SU-DHL-6 (cell line): ENCODE results near the gene KPNA3.

ENCODE experiments used
- H2AFZ ChIP-seq: fragments of 200-600 bp; sonication (generic); 2 replicates; pipeline ENCODE4 v1.6.1; 2014; ENCODE audit warnings: low read depth, mild to moderate bottlenecking, moderate library complexity, mixed read lengths, antibody characterized with exemption, low read length; ENCODE audit not compliant: severe bottlenecking
- H3F3A ChIP-seq: fragments of 200-600 bp; shearing (Covaris generic); 2 replicates; pipeline ENCODE4 v1.6.0; 2016; ENCODE audit warnings: antibody characterized with exemption, mild to moderate bottlenecking; ENCODE audit not compliant: insufficient read depth
- H3K27ac ChIP-seq: fragments of 200-600 bp; sonication (generic); 2 replicates; pipeline ENCODE4 v1.5.1; 2016; ENCODE audit warnings: low read depth, mild to moderate bottlenecking, low read length, moderate library complexity, mixed read lengths
- H3K27me3 ChIP-seq: fragments of 200-600 bp; sonication (generic), shearing (Covaris generic); 2 replicates; pipeline ENCODE4 v1.6.0; 2014; ENCODE audit warnings: mild to moderate bottlenecking, low read length
- H3K36me3 ChIP-seq: fragments of 200-600 bp; sonication (generic); 2 replicates; pipeline ENCODE4 v1.6.1; 2014; ENCODE audit warnings: mild to moderate bottlenecking, low read length, mixed read lengths
- H3K4me2 ChIP-seq: fragments of 300-600, 200-600 bp; shearing (Covaris generic), sonication (generic); 2 replicates; pipeline ENCODE4 v1.6.0; 2014; ENCODE audit warnings: low read length, low read depth, mild to moderate bottlenecking; ENCODE audit not compliant: poor library complexity, severe bottlenecking
- H3K4me3 ChIP-seq: fragments of 200-600 bp; sonication (generic); 2 replicates; pipeline ENCODE4 v1.5.1; 2014; ENCODE audit warnings: antibody characterized with exemption, low read length, mild to moderate bottlenecking, mixed read lengths; ENCODE audit not compliant: insufficient read depth, poor library complexity, severe bottlenecking
- H3K79me2 ChIP-seq: fragments of 200-600 bp; sonication (generic); 2 replicates; pipeline ENCODE4 v1.6.1; 2014; ENCODE audit warnings: mild to moderate bottlenecking, low read length, moderate library complexity; ENCODE audit not compliant: insufficient read depth
- H3K9ac ChIP-seq: fragments of 200-600 bp; sonication (generic); 2 replicates; pipeline ENCODE4 v1.7.0; 2014; ENCODE audit warnings: mild to moderate bottlenecking, low read length
- H3K9me2 ChIP-seq: fragments of 200-600 bp; sonication (generic); replicated peaks from 2 replicates; pipeline ENCODE4 v1.6.1; 2014; ENCODE audit warnings: low read length; ENCODE audit not compliant: insufficient read depth
- H3K9me3 ChIP-seq: fragments of 200-600 bp; sonication (generic); 2 replicates; pipeline ENCODE4 v1.6.1; 2014; ENCODE audit warnings: low read length, mixed read lengths; ENCODE audit not compliant: insufficient read depth
- H4K20me1 ChIP-seq: fragments of 200-600 bp; sonication (generic); 2 replicates; pipeline ENCODE4 v1.6.1; 2014; ENCODE audit warnings: low read depth, mild to moderate bottlenecking, antibody characterized with exemption, low read length, moderate library complexity, mixed read lengths
- CTCF ChIP-seq: fragments of 200-600 bp; sonication (generic); IDR thresholded peaks from one replicate; pipeline ENCODE4 v1.5.1; 2017; ENCODE audit warnings: antibody characterized with exemption, mild to moderate bottlenecking, low read length, moderate library complexity; ENCODE audit not compliant: insufficient read depth, poor library complexity, severe bottlenecking
- EZH2phosphoT487 ChIP-seq: fragments of 200-600 bp; sonication (generic), shearing (Covaris generic); conservative IDR thresholded peaks from 2 replicates; pipeline ENCODE4 v1.6.1; 2018; ENCODE audit warnings: mild to moderate bottlenecking, antibody characterized with exemption, low read length, moderate library complexity, mixed read lengths

KPNA3 gene

GRCh38 chr13:49814551-49815270 lies 22.2 kb upstream of the KPNA3 start:
- H3K27me3 ChIP-seq: no peaks in the 10 kb centered on the region
- H3K36me3 ChIP-seq: no peaks in the 10 kb centered on the region
- H3K27ac ChIP-seq: no peak overlapping the region
- H3K79me2 ChIP-seq: no peaks in the 10 kb centered on the region
- no peaks in the 10 kb centered on the region for H3K9me3 ChIP-seq
- no peak overlapping the region for H3K9ac ChIP-seq
- H3K4me2 ChIP-seq: no peak overlapping the region
- no peaks in the 10 kb centered on the region for H4K20me1 ChIP-seq
- no peak overlapping the region for H3K4me3 ChIP-seq
- H3K9me2 ChIP-seq: no peaks in the 10 kb centered on the region
- H3F3A ChIP-seq: no peaks in the 10 kb centered on the region
- TF ChIP-seq CTCF: no peak
- no peak overlapping the region for H2AFZ ChIP-seq

GRCh38 chr13:49812812-49813211 lies 20.3 kb upstream of the KPNA3 start:
- Histone ChIP-seq H3K27ac (no peak overlapping the region), H3K9me2 (no peaks in the 10 kb centered on the region), H2AFZ (no peak overlapping the region), H3K27me3 (no peaks in the 10 kb centered on the region), H3K9me3 (no peaks in the 10 kb centered on the region), H3K79me2 (no peaks in the 10 kb centered on the region), H3K4me2 (no peak overlapping the region), H3K9ac (no peak overlapping the region), H3K4me3 (no peak overlapping the region), H3K36me3 (no peaks in the 10 kb centered on the region), H3F3A (no peaks in the 10 kb centered on the region), H4K20me1 (no peaks in the 10 kb centered on the region)
- TF ChIP-seq CTCF (no peak), EZH2phosphoT487 (no peak)

- no peaks in the 10 kb centered on the region for H3F3A ChIP-seq
- no peak overlapping the region for H3K9ac ChIP-seq
- H3K4me3 ChIP-seq: no peak overlapping the region
- H3K9me3 ChIP-seq: no peaks in the 10 kb centered on the region
- H3K27me3 ChIP-seq: no peaks in the 10 kb centered on the region
- H3K9me2 ChIP-seq: no peaks in the 10 kb centered on the region
- H4K20me1 ChIP-seq: no peaks in the 10 kb centered on the region
- H3K36me3 ChIP-seq: no peaks in the 10 kb centered on the region
- no peaks in the 10 kb centered on the region for H3K79me2 ChIP-seq
- TF ChIP-seq CTCF (no peak), EZH2phosphoT487 (no peak)
- H2AFZ ChIP-seq: no peak overlapping the region
- no peak overlapping the region for H3K4me2 ChIP-seq
- no peak overlapping the region for H3K27ac ChIP-seq
Measured at GRCh38 chr13:49811527-49811908, 19.0 kb upstream of the KPNA3 start.
